Nephron (organoid): ENCODE measurements around the gene HDAC8.
"Not testable (repeated sequence)": the region's sequence is repeated elsewhere in the genome, so short reads cannot be mapped to it uniquely, and the experiment has no call there.

ENCODE experiments used
- H3K27ac Mint-ChIP-seq, 3 experiments: 2 replicates each; pipeline ENCODE4 v1.8.0; 2020; ENCODE audit warnings: mixed read lengths in 3 of 3, mild to moderate bottlenecking in 2 of 3, moderate library complexity in 1 of 3
- H3K27me3 Mint-ChIP-seq: 2 replicates; pipeline ENCODE4 v1.8.0; 2021; ENCODE audit warnings: low read depth, mild to moderate bottlenecking, moderate library complexity, mixed read lengths
- H3K36me3 Mint-ChIP-seq: 2 replicates; pipeline ENCODE4 v1.8.0; 2020; ENCODE audit warnings: low read depth, mixed read lengths
- H3K4me1 Mint-ChIP-seq: 2 replicates; pipeline ENCODE4 v1.8.0; 2020; ENCODE audit warnings: mixed read lengths
- H3K4me3 Mint-ChIP-seq, 3 experiments: 2 replicates each; pipeline ENCODE4 v1.8.0; 2020; ENCODE audit warnings: mild to moderate bottlenecking in 3 of 3, mixed read lengths in 3 of 3, moderate library complexity in 2 of 3
- H3K9me3 Mint-ChIP-seq: 2 replicates; pipeline ENCODE4 v1.8.0; 2020; ENCODE audit warnings: mixed read lengths
- TF ChIP-seq, protein P1 (sequence below), 3 experiments: fragments of 200-600 bp; sonication (generic); IDR thresholded peaks; one replicate each; pipeline ENCODE4 v1.5.0; 2021; ENCODE audit warnings: antibody characterized with exemption in 3 of 3; ENCODE audit not compliant: unreplicated experiment in 3 of 3

HDAC8 gene

DNA sequence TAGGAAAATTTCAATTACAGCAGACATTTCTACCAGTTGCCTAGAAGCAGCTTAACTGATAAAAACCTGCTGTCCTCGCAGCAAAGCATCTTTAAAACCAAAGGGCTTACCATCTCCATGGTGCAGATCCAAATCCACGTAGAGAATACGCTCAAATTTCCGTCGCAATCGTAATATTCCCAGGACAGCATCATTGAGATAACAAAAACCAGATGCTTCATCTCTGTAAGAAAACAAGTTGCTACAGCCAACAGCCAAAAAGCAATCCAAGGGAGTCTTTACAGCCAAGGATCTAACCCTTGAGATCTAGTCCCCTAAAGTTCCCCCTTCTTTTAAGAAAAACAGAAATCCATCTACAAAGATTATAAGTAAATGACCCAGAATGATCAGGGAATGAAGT lies 77.6 kb downstream of the HDAC8 start:
- H3K9me3 Mint-ChIP-seq, result peaks cover 11% of the 10 kb centered on the region
- TF ChIP-seq, protein P1, sequence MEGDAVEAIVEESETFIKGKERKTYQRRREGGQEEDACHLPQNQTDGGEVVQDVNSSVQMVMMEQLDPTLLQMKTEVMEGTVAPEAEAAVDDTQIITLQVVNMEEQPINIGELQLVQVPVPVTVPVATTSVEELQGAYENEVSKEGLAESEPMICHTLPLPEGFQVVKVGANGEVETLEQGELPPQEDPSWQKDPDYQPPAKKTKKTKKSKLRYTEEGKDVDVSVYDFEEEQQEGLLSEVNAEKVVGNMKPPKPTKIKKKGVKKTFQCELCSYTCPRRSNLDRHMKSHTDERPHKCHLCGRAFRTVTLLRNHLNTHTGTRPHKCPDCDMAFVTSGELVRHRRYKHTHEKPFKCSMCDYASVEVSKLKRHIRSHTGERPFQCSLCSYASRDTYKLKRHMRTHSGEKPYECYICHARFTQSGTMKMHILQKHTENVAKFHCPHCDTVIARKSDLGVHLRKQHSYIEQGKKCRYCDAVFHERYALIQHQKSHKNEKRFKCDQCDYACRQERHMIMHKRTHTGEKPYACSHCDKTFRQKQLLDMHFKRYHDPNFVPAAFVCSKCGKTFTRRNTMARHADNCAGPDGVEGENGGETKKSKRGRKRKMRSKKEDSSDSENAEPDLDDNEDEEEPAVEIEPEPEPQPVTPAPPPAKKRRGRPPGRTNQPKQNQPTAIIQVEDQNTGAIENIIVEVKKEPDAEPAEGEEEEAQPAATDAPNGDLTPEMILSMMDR (IDR thresholded peaks at IDR 0.05; ENCODE audit: unreplicated experiment in 3 of 3), result no peak
- no peak overlapping the region for H3K4me3 Mint-ChIP-seq
- H3K27ac Mint-ChIP-seq, result peak overlapping the region in 2 of 3 experiments; percentile 62 to 67
- peaks cover 15% of the 10 kb centered on the region for H3K4me1 Mint-ChIP-seq
- H3K36me3 Mint-ChIP-seq, result peaks cover 26% of the 10 kb centered on the region
- H3K27me3 Mint-ChIP-seq, result no peaks in the 10 kb centered on the region

DNA sequence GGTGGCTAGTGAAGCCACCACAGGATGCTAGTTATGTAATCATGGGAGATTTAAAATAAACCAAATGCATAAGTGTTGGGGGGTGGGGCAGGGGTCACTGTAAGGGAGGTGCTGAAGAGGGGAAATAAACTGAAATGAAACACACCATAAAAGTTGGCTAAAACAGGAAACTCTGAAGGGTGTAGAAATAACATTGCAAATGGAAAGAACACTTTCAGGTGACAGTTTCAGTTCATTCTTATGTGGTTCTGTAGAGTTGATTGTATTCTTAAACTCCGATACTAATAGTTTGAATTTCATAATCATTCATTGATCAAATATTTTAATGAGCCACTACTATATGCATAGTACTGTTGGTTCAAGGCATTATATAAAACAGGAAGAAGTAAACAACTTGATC lies 80.1 kb downstream of the HDAC8 start:
- Mint-ChIP-seq H3K4me1 (peaks cover 15% of the 10 kb centered on the region), H3K27me3 (no peaks in the 10 kb centered on the region), H3K4me3 (no peak overlapping the region), H3K36me3 (peaks cover 35% of the 10 kb centered on the region), H3K27ac (no peak overlapping the region), H3K9me3 (peaks cover 9% of the 10 kb centered on the region)
- TF ChIP-seq, protein P1 (IDR thresholded peaks at IDR 0.05; ENCODE audit: unreplicated experiment in 3 of 3), result no peak

DNA sequence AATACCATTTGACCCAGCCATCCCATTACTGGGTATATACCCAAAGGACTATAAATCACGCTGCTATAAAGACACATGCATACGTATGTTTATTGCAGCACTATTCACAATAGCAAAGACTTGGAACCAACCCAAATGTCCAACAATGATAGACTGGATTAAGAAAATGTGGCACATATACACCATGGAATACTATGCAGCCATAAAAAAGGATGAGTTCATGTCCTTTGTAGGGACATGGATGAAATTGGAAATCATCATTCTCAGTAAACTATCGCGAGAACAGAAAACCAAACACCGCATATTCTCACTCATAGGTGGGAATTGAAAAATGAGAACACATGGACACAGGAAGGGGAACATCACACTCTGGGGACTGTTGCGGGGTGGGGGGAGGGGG lies 82.4 kb downstream of the HDAC8 start:
- not testable (repeated sequence) for H3K27ac Mint-ChIP-seq, H3K4me3 Mint-ChIP-seq, H3K27me3 Mint-ChIP-seq
- H3K36me3 Mint-ChIP-seq, result peaks cover 43% of the 10 kb centered on the region
- peaks cover 12% of the 10 kb centered on the region for H3K9me3 Mint-ChIP-seq
- peaks cover 12% of the 10 kb centered on the region for H3K4me1 Mint-ChIP-seq

DNA sequence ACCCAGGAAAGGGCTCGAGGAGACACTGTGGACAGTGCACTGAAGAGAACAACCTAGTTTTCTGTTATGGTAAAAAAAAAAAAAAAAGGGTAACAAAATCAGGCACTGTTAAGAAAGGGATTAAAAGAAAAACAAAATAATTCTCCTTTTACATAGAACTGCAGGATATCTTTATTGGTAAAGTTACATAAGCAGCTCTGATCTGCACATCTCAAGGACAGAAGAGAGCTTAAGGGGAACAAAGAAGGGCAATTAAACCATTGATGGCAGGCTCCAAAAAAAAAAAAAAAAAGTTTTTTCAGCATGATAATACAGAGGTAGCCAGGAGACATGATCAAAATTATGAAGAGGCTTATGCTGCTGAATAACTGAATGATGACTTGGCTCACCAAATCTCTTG lies 85.0 kb downstream of the HDAC8 start:
- H3K36me3 Mint-ChIP-seq, result peaks cover 52% of the 10 kb centered on the region
- H3K9me3 Mint-ChIP-seq, result peaks cover 10% of the 10 kb centered on the region
- no peaks in the 10 kb centered on the region for H3K4me1 Mint-ChIP-seq
- H3K4me3 Mint-ChIP-seq, result no peak overlapping the region
- H3K27ac Mint-ChIP-seq, result no peak overlapping the region
- no peaks in the 10 kb centered on the region for H3K27me3 Mint-ChIP-seq
- TF ChIP-seq, protein P1 (IDR thresholded peaks at IDR 0.05; ENCODE audit: unreplicated experiment in 3 of 3), result no peak

DNA sequence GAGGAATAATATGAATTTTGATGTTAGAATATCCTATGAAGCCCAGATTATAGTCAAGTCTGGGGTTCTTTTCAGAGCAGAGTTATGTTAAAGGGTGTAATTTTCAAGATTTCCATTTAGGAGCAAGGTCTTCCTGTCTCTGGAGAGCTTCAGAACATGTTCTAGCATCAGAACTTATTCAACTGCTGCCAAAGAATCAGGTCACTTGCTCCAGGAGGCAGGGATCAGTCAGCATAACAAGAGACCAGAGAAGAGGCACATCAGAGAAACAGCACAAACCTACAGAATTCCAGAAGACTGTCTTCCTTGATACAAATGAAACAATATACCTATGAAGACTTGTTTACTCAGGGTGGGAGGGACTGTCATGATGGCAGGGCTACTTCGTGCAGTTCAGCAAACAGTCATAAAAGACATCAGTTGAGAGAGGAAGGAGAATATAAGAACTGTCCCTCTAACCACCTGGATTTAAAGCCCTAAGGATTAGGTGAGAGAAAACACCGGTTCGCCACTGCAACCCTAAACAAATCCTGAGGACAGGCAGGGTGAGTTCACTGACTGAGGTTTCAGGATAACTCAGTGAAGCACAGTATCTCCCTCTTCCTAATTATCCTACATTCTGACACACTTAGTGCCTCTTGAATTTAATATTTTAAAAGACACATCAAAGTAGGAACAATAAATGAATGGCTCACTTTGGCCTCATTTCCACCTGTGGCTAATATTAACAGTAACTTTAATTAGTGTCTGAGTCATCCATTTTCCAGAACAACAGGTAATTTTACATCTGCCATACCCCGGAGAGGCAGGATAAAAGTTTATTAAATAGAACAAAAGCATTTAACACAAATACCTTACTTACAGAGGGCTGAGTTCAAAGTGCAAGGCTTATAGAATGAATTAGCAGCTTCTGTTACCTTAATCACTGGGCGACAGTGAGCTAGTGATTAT lies 93.0 kb downstream of the HDAC8 start:
- H3K9me3 Mint-ChIP-seq, result no peaks in the 10 kb centered on the region

DNA sequence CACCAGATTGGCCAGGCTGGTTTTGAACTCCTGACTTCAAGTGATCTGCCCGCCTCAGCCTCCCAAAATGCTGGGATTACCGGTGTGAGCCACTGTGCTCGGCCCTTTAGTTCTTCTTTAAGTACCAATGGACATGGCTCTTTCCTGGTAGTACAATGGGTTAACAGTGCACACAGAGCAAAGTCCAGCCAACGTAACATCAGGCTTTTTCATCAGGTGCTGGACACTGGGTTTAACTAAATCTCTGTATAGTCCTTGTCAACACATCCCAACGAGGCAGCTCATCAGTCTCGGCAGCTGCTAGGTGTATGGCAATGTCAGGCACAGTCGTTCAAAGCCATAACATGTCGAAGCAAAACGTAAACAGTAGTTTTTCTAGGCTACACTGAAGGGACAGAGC lies 93.8 kb downstream of the HDAC8 start:
- TF ChIP-seq, protein P1 (IDR thresholded peaks at IDR 0.05; ENCODE audit: unreplicated experiment in 3 of 3), result no peak
- Mint-ChIP-seq H3K27ac (no peak overlapping the region), H3K4me3 (no peak overlapping the region), H3K27me3 (no peaks in the 10 kb centered on the region), H3K36me3 (peaks cover 21% of the 10 kb centered on the region), H3K9me3 (peaks cover 1% of the 10 kb centered on the region), H3K4me1 (peaks cover 25% of the 10 kb centered on the region)

More for the DNA sequence above, 93.0 kb downstream of the HDAC8 start:
- Mint-ChIP-seq H3K36me3 (peaks cover 22% of the 10 kb centered on the region), H3K4me1 (peaks cover 25% of the 10 kb centered on the region), H3K27ac (no peak overlapping the region), H3K27me3 (no peaks in the 10 kb centered on the region), H3K4me3 (no peak overlapping the region)
- TF ChIP-seq, protein P1 (IDR thresholded peaks at IDR 0.05; ENCODE audit: unreplicated experiment in 3 of 3), result no peak
